Sigmoid colon (tissue), 7 donors: ENCODE measurements around the gene TPTE2. TPM values are rescaled to one million over a fixed set of nuclear protein-coding genes. Genes with fewer than 3 reads are reported as not detected.

ENCODE experiments used
- DNase-seq: peaks from one replicate; pipeline ENCODE4 v3.0.0-alpha.2; 2019
- H3K27ac ChIP-seq, 4 donors: fragments of 200-600 bp; sonication (generic); one replicate each; pipeline ENCODE4 v1.5.1; 2016 to 2019; ENCODE audit warnings: mild to moderate bottlenecking in 1 of 4
- H3K27me3 ChIP-seq, 3 donors: fragments of 200-600 bp; sonication (generic); one replicate each; pipeline ENCODE4 v1.5.1; 2019; ENCODE audit warnings: mild to moderate bottlenecking in 1 of 3
- H3K36me3 ChIP-seq, 4 donors: fragments of 200-600 bp; sonication (generic); one replicate each; pipeline ENCODE4 v1.5.1; 2016 to 2019
- H3K4me1 ChIP-seq, 4 donors: fragments of 200-600 bp; sonication (generic); one replicate each; pipeline ENCODE4 v1.5.1; 2017 to 2019
- H3K4me3 ChIP-seq, 4 donors: fragments of 200-600 bp; sonication (generic); one replicate each; pipeline ENCODE4 v1.5.1; 2017 to 2019; ENCODE audit warnings: mild to moderate bottlenecking in 2 of 4, moderate library complexity in 1 of 4
- H3K9me3 ChIP-seq, 4 donors: fragments of 200-600 bp in 3 of 4; sonication (generic) in 3 of 4; one replicate each; pipeline versions ENCODE4 v1.5.1 to v1.6.1; 2013 to 2019
- EP300 ChIP-seq, 4 donors: sonication (generic); formaldehyde crosslinking; IDR thresholded peaks; one replicate each; pipeline ENCODE4 v1.6.1; 2017; ENCODE audit warnings: antibody characterized with exemption in 4 of 4
- POLR2A ChIP-seq, 2 donors: fragments of 450-650 bp; IDR thresholded peaks; one replicate each; pipeline ENCODE4 v1.6.1; 2016; ENCODE audit warnings: antibody characterized with exemption in 2 of 2, mild to moderate bottlenecking in 2 of 2, moderate library complexity in 2 of 2
- POLR2AphosphoS5 ChIP-seq, 4 donors: sonication (generic); formaldehyde crosslinking; IDR thresholded peaks; one replicate each; pipeline ENCODE4 v1.6.1; 2017; ENCODE audit warnings: antibody characterized with exemption in 4 of 4
- WGBS, 2 donors: extraction: QIAGEN DNeasy Blood & Tissue Kit; methylation state at CpG; one replicate each; pipeline ENCODE4 v1.1.7; 2013; 5-methylcytosine and 5-hydroxymethylcytosine counted together
- intact Hi-C: fragments of 100-400 bp; cut with DNase I; formaldehyde crosslinking; loops from one replicate; pipeline ENCODE4 v1.15.1; 2023
- polyA plus RNA-seq, 3 donors: library from polyadenylated mRNA; stranded (reverse); fragments of 200-250 nt; gene quantifications; one replicate each; pipeline ENCODE4 v1.2.3, GENCODE V29; 2013
- total RNA-seq, 4 donors: library from RNA; depleted of rRNA; stranded (reverse); fragments of >200 nt; gene quantifications; one replicate each; pipeline ENCODE4 v1.1.0, GENCODE V29; 2016
- TF ChIP-seq, protein P1 (sequence below), 4 experiments: fragments of 450-650 bp in 3 of 4; fragments of 200-600 bp in 1 of 4; IDR thresholded peaks; one replicate each; pipeline ENCODE4 v1.5.1; 2016 to 2019; ENCODE audit warnings: antibody characterized with exemption in 4 of 4, mild to moderate bottlenecking in 3 of 4, moderate library complexity in 2 of 4
- donor health status: healthy with polysubstance abuse.
- donor health status: Bipolar disorder and iron deficiency.
- donor health status: healthy.

TPTE2 gene
- total and polyA plus RNA-seq, 7 donors = 0.04 to 0.99 TPM; not detected in 5

DNA sequence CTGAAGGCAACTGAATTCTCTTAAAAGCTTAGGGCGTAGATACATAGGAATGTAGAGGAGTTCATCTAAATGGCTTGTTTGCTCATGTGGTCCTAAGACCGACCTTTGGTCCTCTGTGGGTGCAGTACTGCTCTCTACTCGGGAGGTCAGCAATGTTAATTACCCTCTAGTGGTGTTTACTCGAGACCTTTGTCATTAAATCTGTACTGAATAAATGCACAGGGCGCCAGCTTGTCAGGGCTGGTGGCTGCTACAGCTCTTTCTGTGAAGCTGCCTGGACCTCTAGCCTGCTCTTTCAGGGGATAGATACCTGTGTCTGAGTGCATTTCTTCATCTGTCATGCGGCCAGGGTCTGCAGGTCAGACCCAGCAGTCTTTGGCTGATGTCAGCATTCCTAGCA, 43.0 kb upstream of the TPTE2 start:
- Histone ChIP-seq H3K36me3 (no peaks in the 10 kb centered on the region), H3K4me1 (peaks cover 0 to 13% (median 13%) of the 10 kb centered on the region in 4 donors), H3K27me3 (peaks cover 7 to 41% (median 27%) of the 10 kb centered on the region in 3 donors), H3K27ac (no peak overlapping the region), H3K4me3 (no peak overlapping the region), H3K9me3 (no peaks in the 10 kb centered on the region)
- intact Hi-C loops = no loop called here
- TF ChIP-seq, protein P1, sequence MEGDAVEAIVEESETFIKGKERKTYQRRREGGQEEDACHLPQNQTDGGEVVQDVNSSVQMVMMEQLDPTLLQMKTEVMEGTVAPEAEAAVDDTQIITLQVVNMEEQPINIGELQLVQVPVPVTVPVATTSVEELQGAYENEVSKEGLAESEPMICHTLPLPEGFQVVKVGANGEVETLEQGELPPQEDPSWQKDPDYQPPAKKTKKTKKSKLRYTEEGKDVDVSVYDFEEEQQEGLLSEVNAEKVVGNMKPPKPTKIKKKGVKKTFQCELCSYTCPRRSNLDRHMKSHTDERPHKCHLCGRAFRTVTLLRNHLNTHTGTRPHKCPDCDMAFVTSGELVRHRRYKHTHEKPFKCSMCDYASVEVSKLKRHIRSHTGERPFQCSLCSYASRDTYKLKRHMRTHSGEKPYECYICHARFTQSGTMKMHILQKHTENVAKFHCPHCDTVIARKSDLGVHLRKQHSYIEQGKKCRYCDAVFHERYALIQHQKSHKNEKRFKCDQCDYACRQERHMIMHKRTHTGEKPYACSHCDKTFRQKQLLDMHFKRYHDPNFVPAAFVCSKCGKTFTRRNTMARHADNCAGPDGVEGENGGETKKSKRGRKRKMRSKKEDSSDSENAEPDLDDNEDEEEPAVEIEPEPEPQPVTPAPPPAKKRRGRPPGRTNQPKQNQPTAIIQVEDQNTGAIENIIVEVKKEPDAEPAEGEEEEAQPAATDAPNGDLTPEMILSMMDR (IDR thresholded peaks at IDR 0.05) = no peak
- no peak for TF ChIP-seq POLR2AphosphoS5 (IDR thresholded peaks at IDR 0.05)
- 62 to 84% methylated on average over 6 of the region's 6 CpGs for WGBS, 2 donors
- no peak for DNase-seq

DNA sequence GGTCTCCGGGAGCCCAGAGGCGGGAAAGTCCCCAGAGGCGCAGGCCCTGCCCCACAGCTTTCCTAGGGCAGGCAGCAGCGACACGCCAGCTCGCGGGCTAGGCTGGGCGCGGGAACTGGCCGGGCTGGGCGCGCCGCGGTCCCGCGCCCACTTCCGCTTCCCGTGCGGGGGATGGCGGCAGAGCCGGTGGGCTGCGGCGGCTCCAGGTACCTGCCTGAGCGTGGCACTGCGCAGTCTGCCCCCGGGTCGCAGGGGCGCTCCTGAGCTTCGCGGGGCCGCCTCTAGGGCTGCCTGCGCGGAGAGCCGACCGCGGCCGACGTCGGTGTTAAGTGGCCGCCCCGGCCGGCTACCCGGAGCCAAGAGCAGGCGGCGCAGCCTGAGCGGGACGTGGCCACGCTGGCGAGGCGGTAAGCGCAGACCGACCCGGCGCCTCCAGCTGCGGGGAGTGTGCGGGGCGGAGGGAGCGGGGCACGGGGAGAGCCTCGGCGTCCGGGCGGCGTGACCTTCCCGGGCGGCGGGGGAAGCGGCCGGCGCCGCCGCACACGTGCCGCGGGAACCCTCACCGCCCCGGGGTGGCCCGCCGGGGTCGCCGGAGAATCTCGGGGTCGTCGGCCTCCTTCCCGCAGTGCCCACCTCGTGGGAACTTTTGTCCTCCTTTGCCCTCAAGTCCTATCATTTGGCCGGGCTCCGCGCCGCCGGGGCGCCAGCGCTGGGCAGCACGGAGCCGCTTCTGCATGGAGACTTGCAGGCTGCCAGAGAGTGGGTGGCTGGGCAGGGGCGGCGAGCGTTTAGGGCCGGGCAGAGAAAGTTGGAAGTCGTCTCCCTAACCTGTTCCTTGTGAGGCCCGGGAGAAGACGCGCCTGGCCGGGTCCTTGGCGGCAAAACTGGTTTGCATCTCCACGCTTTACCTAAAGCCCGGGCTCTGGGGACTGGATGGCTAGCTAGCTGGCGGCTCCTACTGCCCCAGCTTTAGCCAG, 40.7 kb upstream of the TPTE2 start:
- WGBS, 2 donors = 1% methylated on average over 108 of the region's 108 CpGs
- H3K4me3 ChIP-seq = peak overlapping the region; percentile 12 to 64 (median 50)
- intact Hi-C loops = no loop called here
- H3K9me3 ChIP-seq = no peaks in the 10 kb centered on the region
- H3K4me1 ChIP-seq = peaks cover 0 to 13% (median 13%) of the 10 kb centered on the region in 4 donors
- H3K27me3 ChIP-seq = peaks cover 7 to 55% (median 27%) of the 10 kb centered on the region in 3 donors
- TF ChIP-seq POLR2A (IDR thresholded peaks at IDR 0.05) (no peak), EP300 (IDR thresholded peaks at IDR 0.05) (no peak), POLR2AphosphoS5 (IDR thresholded peaks at IDR 0.05) (no peak)
- TF ChIP-seq, protein P1 (IDR thresholded peaks at IDR 0.05) = no peak
- no peak overlapping the region for H3K27ac ChIP-seq
- H3K36me3 ChIP-seq = no peaks in the 10 kb centered on the region
- no peak for DNase-seq

DNA sequence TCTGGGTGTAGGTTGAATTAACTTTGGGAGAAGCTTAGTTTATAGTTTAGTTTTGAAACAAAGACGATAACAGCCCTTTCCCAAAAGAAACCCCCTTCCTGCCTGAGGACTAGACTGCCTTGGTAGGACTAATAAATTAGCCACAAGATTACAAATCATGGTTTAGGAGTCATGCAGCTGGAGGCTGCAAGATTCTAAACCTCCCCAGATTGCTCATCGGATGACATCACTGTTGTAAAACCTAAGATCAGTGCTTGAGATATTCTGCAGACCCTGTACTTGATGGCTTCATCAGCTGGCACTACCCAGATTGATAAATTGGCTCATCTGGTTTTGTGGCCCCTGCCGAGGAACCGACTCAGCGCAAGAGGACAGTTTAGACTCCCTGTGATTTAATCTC, 36.2 kb upstream of the TPTE2 start:
- Histone ChIP-seq H3K36me3 (no peaks in the 10 kb centered on the region), H3K27me3 (peaks cover 7 to 31% (median 14%) of the 10 kb centered on the region in 3 donors), H3K4me1 (peaks cover 0 to 12% (median 11%) of the 10 kb centered on the region in 4 donors), H3K9me3 (no peaks in the 10 kb centered on the region), H3K4me3 (no peak overlapping the region), H3K27ac (no peak overlapping the region)
- TF ChIP-seq POLR2A (IDR thresholded peaks at IDR 0.05) (no peak), POLR2AphosphoS5 (IDR thresholded peaks at IDR 0.05) (no peak), EP300 (IDR thresholded peaks at IDR 0.05) (no peak)
- TF ChIP-seq, protein P1 (IDR thresholded peaks at IDR 0.05) = no peak
- intact Hi-C loops = no loop called here
- 82 to 84% methylated on average over 5 of the region's 5 CpGs for WGBS, 2 donors
- DNase-seq = no peak

DNA sequence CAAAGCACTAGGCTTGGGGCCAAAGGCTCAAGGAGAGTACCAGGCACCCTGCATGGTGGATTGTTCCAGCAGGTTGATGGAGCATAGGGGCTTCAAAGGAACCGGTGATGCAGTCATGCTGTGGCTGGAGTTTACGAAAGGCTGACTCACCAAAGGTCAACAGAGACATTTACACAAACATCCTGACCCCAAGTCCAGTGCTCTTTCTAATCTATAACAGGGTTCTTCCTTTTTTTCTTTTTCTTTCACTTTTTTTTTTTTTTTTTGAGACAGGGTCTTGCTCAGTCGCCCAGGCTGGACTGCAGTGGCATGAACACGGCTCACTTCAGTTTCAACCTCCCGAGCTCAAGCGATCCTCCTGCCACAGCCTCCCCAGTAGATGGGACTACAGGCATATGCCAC, 35.6 kb upstream of the TPTE2 start:
- Histone ChIP-seq H3K27ac (no peak overlapping the region), H3K4me1 (peaks cover 0 to 6% (median 5%) of the 10 kb centered on the region in 4 donors), H3K9me3 (no peaks in the 10 kb centered on the region), H3K36me3 (no peaks in the 10 kb centered on the region), H3K4me3 (no peak overlapping the region), H3K27me3 (peaks cover 5 to 26% (median 8%) of the 10 kb centered on the region in 3 donors)
- no peak for DNase-seq
- WGBS, 2 donors = 72 to 79% methylated on average over 6 of the region's 6 CpGs
- intact Hi-C loops = no loop called here
- TF ChIP-seq POLR2A (IDR thresholded peaks at IDR 0.05) (no peak), POLR2AphosphoS5 (IDR thresholded peaks at IDR 0.05) (no peak), EP300 (IDR thresholded peaks at IDR 0.05) (no peak)
- TF ChIP-seq, protein P1 (IDR thresholded peaks at IDR 0.05) = no peak
